MCF 10A (cell line): Measurements from ENCODE around the gene MMGT1. TPM values are rescaled to one million over a fixed set of nuclear protein-coding genes. Genes with fewer than 3 reads are reported as not detected.

ENCODE experiments used
- BruUV-seq: library from RNA; stranded (reverse); fragments of 400-500 nt; replicated peaks from 2 replicates; lab custom pipeline; 2021; lab: Mats Ljungman, UMichigan
- CTCF ChIA-PET: fragments of 300-600 bp; sonication (Branson Sonifier 250); formaldehyde crosslinking; extraction: SDS; loops from one replicate; lab custom pipeline; 2021; ENCODE audit warnings: antibody characterized with exemption, inconsistent platforms; lab: Yijun Ruan, JAX
- POLR2A ChIA-PET: fragments of 300-600, 350-650 bp; sonication (Branson Sonifier 250); formaldehyde crosslinking; extraction: SDS; loops from one replicate; lab custom pipeline; 2020; ENCODE audit warnings: antibody characterized with exemption, inconsistent platforms; lab: Yijun Ruan, JAX
- DNase-seq: peaks from one replicate; pipeline ENCODE4 v3.0.0-alpha.2; 2018; ENCODE audit not compliant: unreplicated experiment
- H3K27ac Mint-ChIP-seq: one replicate; pipeline ENCODE4 v1.8.0; 2022; ENCODE audit warnings: mild to moderate bottlenecking, low read depth, mixed read lengths; ENCODE audit not compliant: unreplicated experiment
- H3K27me3 Mint-ChIP-seq: one replicate; pipeline ENCODE4 v1.8.0; 2022; ENCODE audit warnings: mixed read lengths; ENCODE audit not compliant: insufficient read depth, unreplicated experiment
- H3K36me3 Mint-ChIP-seq: one replicate; pipeline ENCODE4 v1.8.0; 2022; ENCODE audit warnings: mild to moderate bottlenecking, moderate library complexity, mixed read lengths; ENCODE audit not compliant: insufficient read depth, unreplicated experiment
- H3K4me1 Mint-ChIP-seq: one replicate; pipeline ENCODE4 v1.8.0; 2022; ENCODE audit warnings: mixed read lengths; ENCODE audit not compliant: insufficient read depth, unreplicated experiment
- H3K4me3 Mint-ChIP-seq: one replicate; pipeline ENCODE4 v1.8.0; 2022; ENCODE audit warnings: mild to moderate bottlenecking, moderate library complexity, mixed read lengths; ENCODE audit not compliant: unreplicated experiment
- H3K9me3 Mint-ChIP-seq: one replicate; pipeline ENCODE4 v1.8.0; 2022; ENCODE audit warnings: mixed read lengths; ENCODE audit not compliant: unreplicated experiment
- intact Hi-C: fragments of 100-400 bp; cut with micrococcal nuclease; formaldehyde crosslinking; loops from 2 replicates; pipeline ENCODE4 v1.14.1; 2022
- total RNA-seq: library from RNA; stranded (reverse); gene quantifications from 2 replicates; pipeline ENCODE4 v1.2.3, GENCODE V29; 2022
- TF ChIP-seq, protein P1 (sequence below): fragments of 200-600 bp; IDR thresholded peaks from one replicate; pipeline ENCODE4 v1.8.0; 2022; ENCODE audit warnings: antibody characterized with exemption, mild to moderate bottlenecking; ENCODE audit not compliant: unreplicated experiment

The MMGT1 gene
- total RNA-seq, 1 experiment from 2014 or later = 24.1 TPM

DNA sequence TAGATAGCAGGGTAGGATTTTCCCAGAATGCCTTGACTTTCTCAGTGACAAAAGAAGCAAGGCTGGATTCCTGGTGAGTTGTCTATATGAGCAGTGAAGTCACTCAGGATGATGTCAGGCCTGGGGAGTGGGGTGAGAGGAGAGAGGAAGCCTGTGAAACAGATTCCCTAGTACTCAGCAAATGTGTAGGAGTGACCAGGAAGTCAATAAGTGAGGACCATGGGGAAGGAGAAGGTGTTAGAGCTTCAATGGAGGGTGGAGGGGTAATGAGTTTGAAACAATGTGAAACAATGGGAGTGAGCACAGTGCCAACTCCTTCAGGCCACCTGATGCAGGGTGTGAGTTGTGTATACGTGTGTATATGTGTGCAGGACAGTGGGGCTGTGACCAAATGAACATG, 9.1 kb upstream of the MMGT1 start:
- no peak overlapping the region for H3K4me3 Mint-ChIP-seq
- DNase-seq = no peak
- no peaks in the 10 kb centered on the region for H3K9me3 Mint-ChIP-seq
- ChIA-PET CTCF (no interaction called here), POLR2A (no interaction called here)
- no TSS peak for BruUV-seq
- no peak overlapping the region for H3K27ac Mint-ChIP-seq
- intact Hi-C loops = no loop called here
- H3K27me3 Mint-ChIP-seq = peaks cover 47% of the 10 kb centered on the region
- no peaks in the 10 kb centered on the region for H3K36me3 Mint-ChIP-seq
- H3K4me1 Mint-ChIP-seq = peaks cover 6% of the 10 kb centered on the region
- TF ChIP-seq, protein P1, sequence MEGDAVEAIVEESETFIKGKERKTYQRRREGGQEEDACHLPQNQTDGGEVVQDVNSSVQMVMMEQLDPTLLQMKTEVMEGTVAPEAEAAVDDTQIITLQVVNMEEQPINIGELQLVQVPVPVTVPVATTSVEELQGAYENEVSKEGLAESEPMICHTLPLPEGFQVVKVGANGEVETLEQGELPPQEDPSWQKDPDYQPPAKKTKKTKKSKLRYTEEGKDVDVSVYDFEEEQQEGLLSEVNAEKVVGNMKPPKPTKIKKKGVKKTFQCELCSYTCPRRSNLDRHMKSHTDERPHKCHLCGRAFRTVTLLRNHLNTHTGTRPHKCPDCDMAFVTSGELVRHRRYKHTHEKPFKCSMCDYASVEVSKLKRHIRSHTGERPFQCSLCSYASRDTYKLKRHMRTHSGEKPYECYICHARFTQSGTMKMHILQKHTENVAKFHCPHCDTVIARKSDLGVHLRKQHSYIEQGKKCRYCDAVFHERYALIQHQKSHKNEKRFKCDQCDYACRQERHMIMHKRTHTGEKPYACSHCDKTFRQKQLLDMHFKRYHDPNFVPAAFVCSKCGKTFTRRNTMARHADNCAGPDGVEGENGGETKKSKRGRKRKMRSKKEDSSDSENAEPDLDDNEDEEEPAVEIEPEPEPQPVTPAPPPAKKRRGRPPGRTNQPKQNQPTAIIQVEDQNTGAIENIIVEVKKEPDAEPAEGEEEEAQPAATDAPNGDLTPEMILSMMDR = no peak

DNA sequence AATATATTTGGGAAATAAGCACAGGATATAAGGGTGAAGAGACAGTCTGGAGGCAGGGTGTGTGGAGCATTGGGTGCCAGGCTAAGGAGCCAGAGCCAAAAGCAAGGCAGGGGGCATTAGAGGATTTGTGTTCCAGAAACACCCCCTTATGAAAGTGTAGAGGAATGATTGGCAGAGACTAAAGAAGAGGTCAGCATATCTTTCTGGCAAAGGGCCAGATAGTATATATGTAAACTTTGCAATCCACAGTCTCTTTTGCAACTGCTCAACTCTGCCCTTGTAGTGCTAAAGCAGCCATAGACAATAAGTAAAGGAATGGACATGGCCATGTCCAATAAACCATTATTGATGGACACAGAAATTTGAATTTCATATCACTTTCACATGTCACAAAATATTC, 7.9 kb upstream of the MMGT1 start:
- ChIA-PET CTCF (no interaction called here), POLR2A (no interaction called here)
- no peaks in the 10 kb centered on the region for H3K9me3 Mint-ChIP-seq
- TF ChIP-seq, protein P1 = no peak
- no peak overlapping the region for H3K27ac Mint-ChIP-seq
- intact Hi-C loops = no loop called here
- H3K27me3 Mint-ChIP-seq = peaks cover 59% of the 10 kb centered on the region
- no TSS peak for BruUV-seq
- H3K36me3 Mint-ChIP-seq = no peaks in the 10 kb centered on the region
- DNase-seq = no peak
- H3K4me3 Mint-ChIP-seq = no peak overlapping the region
- peaks cover 6% of the 10 kb centered on the region for H3K4me1 Mint-ChIP-seq

DNA sequence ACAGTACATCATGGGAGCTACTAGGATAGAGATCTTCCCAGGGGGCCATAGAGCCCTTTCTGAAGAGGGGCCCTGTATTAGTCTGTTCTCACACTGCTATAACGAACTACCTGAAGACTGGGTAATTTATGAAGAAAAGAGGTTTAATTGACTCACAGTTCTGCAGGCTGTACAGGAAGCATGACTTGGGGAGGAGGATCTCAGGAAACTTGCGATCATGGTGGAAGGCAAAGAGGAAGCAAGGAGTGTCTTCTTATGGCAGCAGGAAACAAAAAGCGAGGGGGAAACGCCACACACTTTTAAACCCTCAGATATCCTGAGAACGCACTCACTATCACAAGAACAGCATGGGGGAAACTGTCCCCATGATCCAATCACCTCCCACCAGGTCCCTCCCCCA, 7.2 kb upstream of the MMGT1 start:
- intact Hi-C loops = no loop called here
- ChIA-PET CTCF (no interaction called here), POLR2A (no interaction called here)
- no peak overlapping the region for H3K27ac Mint-ChIP-seq
- no peaks in the 10 kb centered on the region for H3K9me3 Mint-ChIP-seq
- H3K4me1 Mint-ChIP-seq = peaks cover 6% of the 10 kb centered on the region
- BruUV-seq = no TSS peak
- H3K36me3 Mint-ChIP-seq = no peaks in the 10 kb centered on the region
- TF ChIP-seq, protein P1 = no peak
- peaks cover 64% of the 10 kb centered on the region for H3K27me3 Mint-ChIP-seq
- H3K4me3 Mint-ChIP-seq = no peak overlapping the region
- DNase-seq = no peak

DNA sequence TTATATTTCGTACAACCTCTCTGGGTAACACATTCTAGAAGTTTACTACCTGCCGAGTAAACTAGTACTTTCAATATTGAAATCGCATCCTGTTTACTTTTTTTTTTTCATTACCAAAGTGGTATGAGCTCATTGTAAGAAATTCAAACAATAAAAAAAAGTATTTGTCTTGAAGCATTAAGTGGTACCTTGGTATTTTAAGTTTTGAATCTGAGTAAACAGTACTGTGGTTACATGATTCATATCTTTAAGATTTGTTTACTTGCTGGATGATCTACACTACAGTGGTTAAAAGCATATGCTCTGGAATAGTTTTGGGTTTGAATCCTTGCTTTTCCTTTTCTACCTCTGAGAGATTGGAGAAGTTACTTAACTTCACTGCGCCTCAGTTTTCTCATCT, 3.8 kb upstream of the MMGT1 start:
- peaks cover 4% of the 10 kb centered on the region for H3K4me1 Mint-ChIP-seq
- no peaks in the 10 kb centered on the region for H3K36me3 Mint-ChIP-seq
- peaks cover 67% of the 10 kb centered on the region for H3K27me3 Mint-ChIP-seq
- no TSS peak for BruUV-seq
- intact Hi-C loops = no loop called here
- ChIA-PET POLR2A (interaction anchor here (0.7 kb wide), 1 partner anchor 32 kb away, joined by 3 read pairs; no protein-coding TSS in a partner anchor), CTCF (no interaction called here)
- H3K9me3 Mint-ChIP-seq = no peaks in the 10 kb centered on the region
- no peak overlapping the region for H3K4me3 Mint-ChIP-seq
- TF ChIP-seq, protein P1 = no peak
- DNase-seq = no peak
- H3K27ac Mint-ChIP-seq = no peak overlapping the region
